OCI-LY7 (cell line): ENCODE measurements around the gene PFKFB3. TPM values are rescaled to one million over a fixed set of nuclear protein-coding genes. Genes with fewer than 3 reads are reported as not detected.

Experiments used
- BruUV-seq: library from RNA; stranded (reverse); fragments of 400-500 nt; replicated peaks from 2 replicates; lab custom pipeline; 2021; lab: Mats Ljungman, UMichigan
- CTCF ChIA-PET: fragments of 300-600 bp; sonication (Branson Sonifier 250); formaldehyde crosslinking; loops from one replicate; lab custom pipeline; 2022; ENCODE audit warnings: antibody characterized with exemption; ENCODE audit not compliant: unreplicated experiment; lab: Charles Lee
- POLR2A ChIA-PET: fragments of 300-600 bp; sonication (Branson Sonifier 250); formaldehyde crosslinking; loops from one replicate; lab custom pipeline; 2022; ENCODE audit warnings: antibody characterized with exemption; lab: Charles Lee
- DNase-seq: peaks from one replicate; pipeline ENCODE4 v3.0.0-alpha.2; 2015; ENCODE audit warnings: low spot score
- H2AFZ ChIP-seq: fragments of 200-600 bp; sonication (generic), shearing (Covaris generic); 2 replicates; pipeline ENCODE4 v1.6.1; 2014; ENCODE audit warnings: mild to moderate bottlenecking, antibody characterized with exemption, low read length, moderate library complexity
- H3K27ac ChIP-seq: fragments of 200-600 bp; sonication (generic); 2 replicates; pipeline ENCODE4 v1.5.1; 2014; ENCODE audit warnings: mixed run types, low read depth, mild to moderate bottlenecking, moderate library complexity, low read length, inconsistent platforms; ENCODE audit not compliant: poor library complexity, severe bottlenecking
- H3K36me3 ChIP-seq: fragments of 200-600 bp; sonication (generic); 2 replicates; pipeline ENCODE4 v1.6.1; 2014; ENCODE audit warnings: mild to moderate bottlenecking, antibody characterized with exemption, low read length, moderate library complexity, mixed read lengths; ENCODE audit not compliant: insufficient read depth
- H3K4me1 ChIP-seq: fragments of 200-600 bp; sonication (generic); 2 replicates; pipeline ENCODE4 v1.5.1; 2014; ENCODE audit warnings: mild to moderate bottlenecking, low read length; ENCODE audit not compliant: insufficient read depth, poor library complexity, severe bottlenecking
- H3K4me2 ChIP-seq: fragments of 200-600 bp; sonication (generic); 2 replicates; pipeline ENCODE4 v1.6.1; 2014; ENCODE audit warnings: mild to moderate bottlenecking, low read length
- H3K4me3 ChIP-seq: fragments of 200-600 bp; sonication (generic); 2 replicates; pipeline ENCODE4 v1.5.1; 2014; ENCODE audit warnings: mild to moderate bottlenecking, low read depth, low read length; ENCODE audit not compliant: poor library complexity, severe bottlenecking
- H3K79me2 ChIP-seq: fragments of 200-600 bp; sonication (generic); 2 replicates; pipeline ENCODE4 v1.6.1; 2016; ENCODE audit warnings: low read depth, mild to moderate bottlenecking, low read length, moderate library complexity, mixed read lengths; ENCODE audit not compliant: insufficient read depth
- H3K9me2 ChIP-seq: fragments of 200-600 bp; sonication (generic); 2 replicates; pipeline ENCODE4 v1.6.1; 2016; ENCODE audit warnings: mild to moderate bottlenecking, low read length, mixed read lengths; ENCODE audit not compliant: insufficient read depth
- H3K9me3 ChIP-seq: fragments of 200-600 bp; sonication (generic); 2 replicates; pipeline ENCODE4 v1.6.1; 2014; ENCODE audit warnings: mild to moderate bottlenecking, mixed run types, low read length, mixed read lengths
- H4K20me1 ChIP-seq: fragments of 200-600 bp; sonication (generic); 2 replicates; pipeline ENCODE4 v1.6.1; 2014; ENCODE audit warnings: mild to moderate bottlenecking, antibody characterized with exemption, low read length, moderate library complexity, mixed read lengths; ENCODE audit not compliant: insufficient read depth
- CTCF ChIP-seq: fragments of 200-600 bp; sonication (generic); conservative IDR thresholded peaks from 2 replicates; pipeline ENCODE4 v1.5.1; 2014; ENCODE audit warnings: mild to moderate bottlenecking, antibody characterized with exemption, low read length, moderate library complexity, mixed read lengths
- EZH2phosphoT487 ChIP-seq: fragments of 200-600 bp; sonication (generic); IDR thresholded peaks from 2 replicates; pipeline ENCODE4 v1.6.1; 2018; ENCODE audit warnings: low read depth, borderline replicate concordance, mild to moderate bottlenecking, mixed run types, antibody characterized with exemption, low read length, moderate library complexity, mixed read lengths
- intact Hi-C: fragments of 100-400 bp; cut with micrococcal nuclease; formaldehyde crosslinking; loops from one replicate; pipeline ENCODE4 v1.10.0; 2022; ENCODE audit not compliant: unreplicated experiment
- total RNA-seq, 2 experiments: library from RNA; depleted of rRNA in 1 of 2; stranded (reverse); fragments of >200 nt in 1 of 2; shearing (Covaris generic) in 1 of 2; gene quantifications; 2 replicates each; pipeline ENCODE4 v1.2.3, GENCODE V29; 2014 to 2022

PFKFB3 gene
- total RNA-seq, 2 experiments from 2014 or later = 33.7 to 50.7 TPM

- Histone ChIP-seq H3K9me3 (no peaks in the 10 kb centered on the region), H3K4me3 (no peak overlapping the region), H3K36me3 (no peaks in the 10 kb centered on the region), H2AFZ (no peak overlapping the region), H4K20me1 (no peaks in the 10 kb centered on the region), H3K9me2 (no peaks in the 10 kb centered on the region), H3K4me2 (no peak overlapping the region), H3K4me1 (no peaks in the 10 kb centered on the region), H3K27ac (no peak overlapping the region), H3K79me2 (no peaks in the 10 kb centered on the region)
- intact Hi-C loops = no loop called here
- BruUV-seq = no TSS peak
- peak; percentile 16 for DNase-seq
- POLR2A ChIA-PET = no interaction called here
- CTCF ChIA-PET = no interaction called here
- TF ChIP-seq EZH2phosphoT487 = no peak
- no peak for TF ChIP-seq CTCF
These were observed 67.5 kb downstream of the PFKFB3 start for GRCh38 chr10:6269953-6270867.

GRCh38 chr10:6270951-6271350 is 68.2 kb downstream of the PFKFB3 start:
- no peak for TF ChIP-seq EZH2phosphoT487
- TF ChIP-seq CTCF = no peak
- no TSS peak for BruUV-seq
- Histone ChIP-seq H3K36me3 (no peaks in the 10 kb centered on the region), H3K4me3 (no peak overlapping the region), H3K4me2 (no peak overlapping the region), H3K4me1 (no peaks in the 10 kb centered on the region), H2AFZ (no peak overlapping the region), H3K9me2 (no peaks in the 10 kb centered on the region), H3K27ac (no peak overlapping the region), H3K79me2 (no peaks in the 10 kb centered on the region), H3K9me3 (no peaks in the 10 kb centered on the region), H4K20me1 (no peaks in the 10 kb centered on the region)
- DNase-seq = no peak
- POLR2A ChIA-PET = no interaction called here
- CTCF ChIA-PET = no interaction called here
- intact Hi-C loops = no loop called here

- CTCF ChIA-PET = no interaction called here
- no TSS peak for BruUV-seq
- intact Hi-C loops = no loop called here
These were observed 68.9 kb downstream of the PFKFB3 start for GRCh38 chr10:6271663-6272062.

More at GRCh38 chr10:6271663-6272062, 68.9 kb downstream of the PFKFB3 start:
- no peak overlapping the region for H2AFZ ChIP-seq
- no peak for DNase-seq
- H3K4me3 ChIP-seq = no peak overlapping the region
- H3K9me3 ChIP-seq = no peaks in the 10 kb centered on the region
- no peaks in the 10 kb centered on the region for H3K79me2 ChIP-seq
- H3K9me2 ChIP-seq = no peaks in the 10 kb centered on the region
- H3K36me3 ChIP-seq = no peaks in the 10 kb centered on the region
- no peaks in the 10 kb centered on the region for H3K4me1 ChIP-seq
- no peak for TF ChIP-seq EZH2phosphoT487
- TF ChIP-seq CTCF = no peak
- no peak overlapping the region for H3K27ac ChIP-seq
- H4K20me1 ChIP-seq = no peaks in the 10 kb centered on the region
- no peak overlapping the region for H3K4me2 ChIP-seq
- POLR2A ChIA-PET = no interaction called here
